NB4 (cell line): ENCODE measurements around the gene FOXD4L6.
"Not testable (repeated sequence)": the region's sequence is repeated elsewhere in the genome, so short reads cannot be mapped to it uniquely, and the experiment has no call there.

Source experiments
- CTCF ChIP-seq: IDR thresholded peaks from one replicate; pipeline ENCODE4 v1.5.1; 2012; ENCODE audit warnings: low read depth, low read length
- MAX ChIP-seq: IDR thresholded peaks from 2 replicates; pipeline ENCODE4 v1.6.1; 2011; ENCODE audit warnings: low read depth, low read length
- MYC ChIP-seq: IDR thresholded peaks from 2 replicates; pipeline ENCODE4 v1.6.1; 2011; ENCODE audit warnings: low read depth, low read length
- POLR2A ChIP-seq: IDR thresholded peaks from 2 replicates; pipeline ENCODE4 v1.6.1; 2011; ENCODE audit warnings: mild to moderate bottlenecking; ENCODE audit not compliant: insufficient read length; ENCODE audit errors: extremely low read depth

GRCh38 chr9:41079464-41079863 is 49.0 kb downstream of the FOXD4L6 start:
- not testable (repeated sequence) for TF ChIP-seq CTCF, POLR2A, MYC, MAX
